HEK293 (cell line): ENCODE results near the gene TLE3.

Experiments
- GLIS1 ChIP-seq: fragments of 450-650 bp; formaldehyde crosslinking; IDR thresholded peaks from 2 replicates; pipeline ENCODE4 v1.5.1; 2016; ENCODE audit warnings: missing biosample characterization, missing genetic modification characterization
- OSR2 ChIP-seq: fragments of 450-650 bp; formaldehyde crosslinking; IDR thresholded peaks from 2 replicates; pipeline ENCODE4 v1.5.1; 2016; ENCODE audit warnings: missing biosample characterization, missing genetic modification characterization
- SETDB1 ChIP-seq: IDR thresholded peaks from one replicate; pipeline ENCODE4 v1.6.1; 2017; ENCODE audit warnings: mild to moderate bottlenecking, low read length, moderate library complexity, mixed read lengths; ENCODE audit not compliant: insufficient read length
- ZBTB20 ChIP-seq: fragments of 450-650 bp; formaldehyde crosslinking; IDR thresholded peaks from 2 replicates; pipeline ENCODE4 v1.5.1; 2016; ENCODE audit warnings: missing biosample characterization, missing genetic modification characterization
- ZBTB48 ChIP-seq: fragments of 450-650 bp; formaldehyde crosslinking; IDR thresholded peaks from 2 replicates; pipeline ENCODE4 v1.5.1; 2016; ENCODE audit warnings: missing biosample characterization, missing genetic modification characterization
- ZBTB7A ChIP-seq: fragments of 450-650 bp; formaldehyde crosslinking; IDR thresholded peaks from 2 replicates; pipeline ENCODE4 v1.5.1; 2016; ENCODE audit warnings: low read depth, missing biosample characterization, missing genetic modification characterization
- ZNF175 ChIP-seq: fragments of 450-650 bp; formaldehyde crosslinking; IDR thresholded peaks from 2 replicates; pipeline ENCODE4 v1.5.1; 2016; ENCODE audit warnings: missing biosample characterization, missing genetic modification characterization
- ZNF2 ChIP-seq: fragments of 450-650 bp; formaldehyde crosslinking; IDR thresholded peaks from 2 replicates; pipeline ENCODE4 v1.5.1; 2016; ENCODE audit warnings: missing biosample characterization, missing genetic modification characterization
- ZNF324 ChIP-seq: fragments of 450-650 bp; formaldehyde crosslinking; IDR thresholded peaks from 2 replicates; pipeline ENCODE4 v1.5.1; 2016; ENCODE audit warnings: missing biosample characterization, missing genetic modification characterization
- ZNF473 ChIP-seq: fragments of 450-650 bp; formaldehyde crosslinking; IDR thresholded peaks from 2 replicates; pipeline ENCODE4 v1.5.1; 2017; ENCODE audit warnings: missing biosample characterization, missing genetic modification characterization
- ZNF548 ChIP-seq: fragments of 450-650 bp; formaldehyde crosslinking; IDR thresholded peaks from 2 replicates; pipeline ENCODE4 v1.5.1; 2016; ENCODE audit warnings: missing biosample characterization, missing genetic modification characterization
- ZNF558 ChIP-seq: fragments of 450-650 bp; formaldehyde crosslinking; IDR thresholded peaks from 2 replicates; pipeline ENCODE4 v1.5.1; 2016; ENCODE audit warnings: missing biosample characterization, missing genetic modification characterization
- ZNF624 ChIP-seq: fragments of 450-650 bp; formaldehyde crosslinking; IDR thresholded peaks from 2 replicates; pipeline ENCODE4 v1.5.1; 2017; ENCODE audit warnings: missing biosample characterization, missing genetic modification characterization
- ZNF701 ChIP-seq: fragments of 450-650 bp; formaldehyde crosslinking; IDR thresholded peaks from 2 replicates; pipeline ENCODE4 v1.5.1; 2016; ENCODE audit warnings: missing biosample characterization, missing genetic modification characterization
- ZNF76 ChIP-seq: fragments of 450-650 bp; formaldehyde crosslinking; IDR thresholded peaks from 2 replicates; pipeline ENCODE4; 2016; ENCODE audit warnings: low read depth, missing biosample characterization, missing genetic modification characterization, borderline replicate concordance
- ZNF777 ChIP-seq: fragments of 450-650 bp; formaldehyde crosslinking; IDR thresholded peaks from 2 replicates; pipeline ENCODE4 v1.5.1; 2017; ENCODE audit warnings: missing biosample characterization, missing genetic modification characterization, borderline replicate concordance
- ZNF830 ChIP-seq: fragments of 450-650 bp; IDR thresholded peaks from 2 replicates; pipeline ENCODE4 v1.5.0; 2018; ENCODE audit warnings: missing biosample characterization, missing genetic modification characterization, low read depth, mild to moderate bottlenecking, moderate library complexity
- TF ChIP-seq, protein P1 (sequence below): fragments of 450-650 bp; formaldehyde crosslinking; conservative IDR thresholded peaks from 2 replicates; pipeline ENCODE4 v1.5.1; 2016; ENCODE audit warnings: low read depth, missing biosample characterization, missing genetic modification characterization
- TF ChIP-seq, protein P2 (sequence below): fragments of 450-650 bp; formaldehyde crosslinking; IDR thresholded peaks from 2 replicates; pipeline ENCODE4 v1.5.1; 2016; ENCODE audit warnings: missing biosample characterization, missing genetic modification characterization
- TF ChIP-seq, protein P3 (sequence below): fragments of 450-650 bp; formaldehyde crosslinking; IDR thresholded peaks from 2 replicates; pipeline ENCODE4 v1.5.1; 2017; ENCODE audit warnings: missing biosample characterization, missing genetic modification characterization
- TF ChIP-seq, protein P4 (sequence below): fragments of 450-650 bp; formaldehyde crosslinking; IDR thresholded peaks from 2 replicates; pipeline ENCODE4 v1.5.1; 2016; ENCODE audit warnings: missing biosample characterization, missing genetic modification characterization
- TF ChIP-seq, protein P5 (sequence below): fragments of 450-650 bp; formaldehyde crosslinking; IDR thresholded peaks from 2 replicates; pipeline ENCODE4 v1.5.1; 2016; ENCODE audit warnings: missing biosample characterization, missing genetic modification characterization, low read depth
- TF ChIP-seq, protein P6 (sequence below): fragments of 450-650 bp; formaldehyde crosslinking; IDR thresholded peaks from 2 replicates; pipeline ENCODE4 v1.5.1; 2016; ENCODE audit warnings: missing biosample characterization, missing genetic modification characterization
- TF ChIP-seq, protein P7 (sequence below): fragments of 450-650 bp; formaldehyde crosslinking; IDR thresholded peaks from 2 replicates; pipeline ENCODE4 v1.5.1; 2016; ENCODE audit warnings: missing biosample characterization, missing genetic modification characterization
- TF ChIP-seq, protein P8 (sequence below): fragments of 450-650 bp; formaldehyde crosslinking; IDR thresholded peaks from 2 replicates; pipeline ENCODE4 v1.5.1; 2016; ENCODE audit warnings: missing biosample characterization, missing genetic modification characterization

TLE3 gene

DNA sequence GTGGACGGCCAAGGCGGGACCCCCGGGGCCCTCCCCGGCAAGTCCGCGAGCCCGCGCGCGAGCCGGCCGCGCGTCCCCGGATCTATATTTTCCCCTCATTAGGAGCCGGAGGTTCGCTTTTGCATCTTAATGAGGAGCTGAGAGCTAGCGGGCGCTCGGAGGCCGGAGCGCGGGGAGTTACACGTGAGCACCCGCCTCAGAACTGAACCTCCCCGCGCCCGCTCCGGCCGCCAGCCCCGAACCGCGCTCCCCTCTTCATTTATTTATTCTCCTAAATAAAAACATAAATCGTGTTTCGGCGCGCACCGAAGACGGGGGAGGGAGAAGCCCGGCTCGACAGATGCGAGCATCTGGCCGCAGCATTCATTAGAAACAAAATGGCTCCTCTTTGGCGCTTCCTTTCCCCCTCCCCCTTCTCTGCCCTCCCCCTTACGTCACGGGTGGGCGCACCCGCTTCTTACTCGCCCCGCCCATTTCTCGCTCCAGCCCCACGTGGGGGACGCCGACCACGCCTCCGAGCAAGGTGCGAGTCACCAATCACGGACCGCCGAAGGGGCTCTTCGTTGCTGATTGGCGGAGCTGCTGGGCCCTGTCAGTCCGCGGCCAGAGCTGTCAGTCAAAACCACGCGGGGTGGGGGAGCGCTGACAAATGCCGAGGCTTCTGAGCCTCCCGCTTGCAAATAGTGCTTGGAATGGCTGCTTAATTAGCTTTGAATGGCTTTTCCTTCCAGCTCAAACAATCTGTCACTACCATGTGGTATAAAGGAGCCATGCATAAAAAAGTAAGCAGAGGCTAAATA, 1.6 kb upstream of the TLE3 start (continued):
- TF ChIP-seq, protein P1, sequence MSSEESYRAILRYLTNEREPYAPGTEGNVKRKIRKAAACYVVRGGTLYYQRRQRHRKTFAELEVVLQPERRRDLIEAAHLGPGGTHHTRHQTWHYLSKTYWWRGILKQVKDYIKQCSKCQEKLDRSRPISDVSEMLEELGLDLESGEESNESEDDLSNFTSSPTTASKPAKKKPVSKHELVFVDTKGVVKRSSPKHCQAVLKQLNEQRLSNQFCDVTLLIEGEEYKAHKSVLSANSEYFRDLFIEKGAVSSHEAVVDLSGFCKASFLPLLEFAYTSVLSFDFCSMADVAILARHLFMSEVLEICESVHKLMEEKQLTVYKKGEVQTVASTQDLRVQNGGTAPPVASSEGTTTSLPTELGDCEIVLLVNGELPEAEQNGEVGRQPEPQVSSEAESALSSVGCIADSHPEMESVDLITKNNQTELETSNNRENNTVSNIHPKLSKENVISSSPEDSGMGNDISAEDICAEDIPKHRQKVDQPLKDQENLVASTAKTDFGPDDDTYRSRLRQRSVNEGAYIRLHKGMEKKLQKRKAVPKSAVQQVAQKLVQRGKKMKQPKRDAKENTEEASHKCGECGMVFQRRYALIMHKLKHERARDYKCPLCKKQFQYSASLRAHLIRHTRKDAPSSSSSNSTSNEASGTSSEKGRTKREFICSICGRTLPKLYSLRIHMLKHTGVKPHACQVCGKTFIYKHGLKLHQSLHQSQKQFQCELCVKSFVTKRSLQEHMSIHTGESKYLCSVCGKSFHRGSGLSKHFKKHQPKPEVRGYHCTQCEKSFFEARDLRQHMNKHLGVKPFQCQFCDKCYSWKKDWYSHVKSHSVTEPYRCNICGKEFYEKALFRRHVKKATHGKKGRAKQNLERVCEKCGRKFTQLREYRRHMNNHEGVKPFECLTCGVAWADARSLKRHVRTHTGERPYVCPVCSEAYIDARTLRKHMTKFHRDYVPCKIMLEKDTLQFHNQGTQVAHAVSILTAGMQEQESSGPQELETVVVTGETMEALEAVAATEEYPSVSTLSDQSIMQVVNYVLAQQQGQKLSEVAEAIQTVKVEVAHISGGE (tag by site-specific recombination), result peak; percentile 29; the same call in 1 of the 2 replicates
- TF ChIP-seq ZNF2 (tag by site-specific recombination) (0 out of 2 replicates have a peak, but pooled peaks have one; percentile 9), GLIS1 (tag by site-specific recombination) (peak; percentile 93), ZNF830 (tag by site-specific recombination) (no peak), OSR2 (tag by site-specific recombination) (peak; percentile 97), ZBTB7A (tag by site-specific recombination) (no peak), ZNF175 (tag by site-specific recombination) (no peak), ZNF701 (tag by site-specific recombination) (no peak), ZBTB20 (tag by site-specific recombination) (no peak), SETDB1 (no peak), ZNF76 (no peak), ZNF473 (tag by site-specific recombination) (no peak), ZNF777 (tag by site-specific recombination) (no peak), ZNF558 (tag by site-specific recombination) (no peak; the same call in 1 of the 2 replicates), ZNF624 (tag by site-specific recombination) (no peak), ZNF324 (peak; percentile 73), ZNF548 (tag by site-specific recombination) (no peak), ZBTB48 (no peak)
- TF ChIP-seq, protein P2, sequence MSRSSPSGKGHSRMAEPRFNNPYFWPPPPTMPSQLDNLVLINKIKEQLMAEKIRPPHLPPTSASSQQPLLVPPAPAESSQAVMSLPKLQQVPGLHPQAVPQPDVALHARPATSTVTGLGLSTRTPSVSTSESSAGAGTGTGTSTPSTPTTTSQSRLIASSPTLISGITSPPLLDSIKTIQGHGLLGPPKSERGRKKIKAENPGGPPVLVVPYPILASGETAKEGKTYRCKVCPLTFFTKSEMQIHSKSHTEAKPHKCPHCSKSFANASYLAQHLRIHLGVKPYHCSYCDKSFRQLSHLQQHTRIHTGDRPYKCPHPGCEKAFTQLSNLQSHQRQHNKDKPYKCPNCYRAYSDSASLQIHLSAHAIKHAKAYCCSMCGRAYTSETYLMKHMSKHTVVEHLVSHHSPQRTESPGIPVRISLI (tag by site-specific recombination), result no peak
- TF ChIP-seq, protein P3, sequence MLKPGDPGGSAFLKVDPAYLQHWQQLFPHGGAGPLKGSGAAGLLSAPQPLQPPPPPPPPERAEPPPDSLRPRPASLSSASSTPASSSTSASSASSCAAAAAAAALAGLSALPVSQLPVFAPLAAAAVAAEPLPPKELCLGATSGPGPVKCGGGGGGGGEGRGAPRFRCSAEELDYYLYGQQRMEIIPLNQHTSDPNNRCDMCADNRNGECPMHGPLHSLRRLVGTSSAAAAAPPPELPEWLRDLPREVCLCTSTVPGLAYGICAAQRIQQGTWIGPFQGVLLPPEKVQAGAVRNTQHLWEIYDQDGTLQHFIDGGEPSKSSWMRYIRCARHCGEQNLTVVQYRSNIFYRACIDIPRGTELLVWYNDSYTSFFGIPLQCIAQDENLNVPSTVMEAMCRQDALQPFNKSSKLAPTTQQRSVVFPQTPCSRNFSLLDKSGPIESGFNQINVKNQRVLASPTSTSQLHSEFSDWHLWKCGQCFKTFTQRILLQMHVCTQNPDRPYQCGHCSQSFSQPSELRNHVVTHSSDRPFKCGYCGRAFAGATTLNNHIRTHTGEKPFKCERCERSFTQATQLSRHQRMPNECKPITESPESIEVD (tag by site-specific recombination), result peak; percentile 95
- TF ChIP-seq, protein P4, sequence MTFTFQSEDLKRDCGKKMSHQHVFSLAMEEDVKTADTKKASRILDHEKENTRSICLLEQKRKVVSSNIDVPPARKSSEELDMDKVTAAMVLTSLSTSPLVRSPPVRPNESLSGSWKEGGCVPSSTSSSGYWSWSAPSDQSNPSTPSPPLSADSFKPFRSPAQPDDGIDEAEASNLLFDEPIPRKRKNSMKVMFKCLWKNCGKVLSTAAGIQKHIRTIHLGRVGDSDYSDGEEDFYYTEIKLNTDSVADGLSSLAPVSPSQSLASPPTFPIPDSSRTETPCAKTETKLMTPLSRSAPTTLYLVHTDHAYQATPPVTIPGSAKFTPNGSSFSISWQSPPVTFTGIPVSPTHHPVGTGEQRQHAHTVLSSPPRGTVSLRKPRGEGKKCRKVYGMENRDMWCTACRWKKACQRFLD (tag by site-specific recombination), result no peak
- TF ChIP-seq, protein P5, sequence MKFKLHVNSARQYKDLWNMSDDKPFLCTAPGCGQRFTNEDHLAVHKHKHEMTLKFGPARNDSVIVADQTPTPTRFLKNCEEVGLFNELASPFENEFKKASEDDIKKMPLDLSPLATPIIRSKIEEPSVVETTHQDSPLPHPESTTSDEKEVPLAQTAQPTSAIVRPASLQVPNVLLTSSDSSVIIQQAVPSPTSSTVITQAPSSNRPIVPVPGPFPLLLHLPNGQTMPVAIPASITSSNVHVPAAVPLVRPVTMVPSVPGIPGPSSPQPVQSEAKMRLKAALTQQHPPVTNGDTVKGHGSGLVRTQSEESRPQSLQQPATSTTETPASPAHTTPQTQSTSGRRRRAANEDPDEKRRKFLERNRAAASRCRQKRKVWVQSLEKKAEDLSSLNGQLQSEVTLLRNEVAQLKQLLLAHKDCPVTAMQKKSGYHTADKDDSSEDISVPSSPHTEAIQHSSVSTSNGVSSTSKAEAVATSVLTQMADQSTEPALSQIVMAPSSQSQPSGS (tag by site-specific recombination), result peak; percentile 88
- TF ChIP-seq, protein P6, sequence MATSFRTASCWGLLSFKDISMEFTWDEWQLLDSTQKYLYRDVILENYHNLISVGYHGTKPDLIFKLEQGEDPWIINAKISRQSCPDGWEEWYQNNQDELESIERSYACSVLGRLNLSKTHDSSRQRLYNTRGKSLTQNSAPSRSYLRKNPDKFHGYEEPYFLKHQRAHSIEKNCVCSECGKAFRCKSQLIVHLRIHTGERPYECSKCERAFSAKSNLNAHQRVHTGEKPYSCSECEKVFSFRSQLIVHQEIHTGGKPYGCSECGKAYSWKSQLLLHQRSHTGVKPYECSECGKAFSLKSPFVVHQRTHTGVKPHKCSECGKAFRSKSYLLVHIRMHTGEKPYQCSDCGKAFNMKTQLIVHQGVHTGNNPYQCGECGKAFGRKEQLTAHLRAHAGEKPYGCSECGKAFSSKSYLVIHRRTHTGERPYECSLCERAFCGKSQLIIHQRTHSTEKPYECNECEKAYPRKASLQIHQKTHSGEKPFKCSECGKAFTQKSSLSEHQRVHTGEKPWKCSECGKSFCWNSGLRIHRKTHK (tag by site-specific recombination), result no peak
- TF ChIP-seq, protein P7, sequence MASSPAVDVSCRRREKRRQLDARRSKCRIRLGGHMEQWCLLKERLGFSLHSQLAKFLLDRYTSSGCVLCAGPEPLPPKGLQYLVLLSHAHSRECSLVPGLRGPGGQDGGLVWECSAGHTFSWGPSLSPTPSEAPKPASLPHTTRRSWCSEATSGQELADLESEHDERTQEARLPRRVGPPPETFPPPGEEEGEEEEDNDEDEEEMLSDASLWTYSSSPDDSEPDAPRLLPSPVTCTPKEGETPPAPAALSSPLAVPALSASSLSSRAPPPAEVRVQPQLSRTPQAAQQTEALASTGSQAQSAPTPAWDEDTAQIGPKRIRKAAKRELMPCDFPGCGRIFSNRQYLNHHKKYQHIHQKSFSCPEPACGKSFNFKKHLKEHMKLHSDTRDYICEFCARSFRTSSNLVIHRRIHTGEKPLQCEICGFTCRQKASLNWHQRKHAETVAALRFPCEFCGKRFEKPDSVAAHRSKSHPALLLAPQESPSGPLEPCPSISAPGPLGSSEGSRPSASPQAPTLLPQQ, result 0 out of 2 replicates have a peak, but pooled peaks have one; percentile 15
- TF ChIP-seq, protein P8, sequence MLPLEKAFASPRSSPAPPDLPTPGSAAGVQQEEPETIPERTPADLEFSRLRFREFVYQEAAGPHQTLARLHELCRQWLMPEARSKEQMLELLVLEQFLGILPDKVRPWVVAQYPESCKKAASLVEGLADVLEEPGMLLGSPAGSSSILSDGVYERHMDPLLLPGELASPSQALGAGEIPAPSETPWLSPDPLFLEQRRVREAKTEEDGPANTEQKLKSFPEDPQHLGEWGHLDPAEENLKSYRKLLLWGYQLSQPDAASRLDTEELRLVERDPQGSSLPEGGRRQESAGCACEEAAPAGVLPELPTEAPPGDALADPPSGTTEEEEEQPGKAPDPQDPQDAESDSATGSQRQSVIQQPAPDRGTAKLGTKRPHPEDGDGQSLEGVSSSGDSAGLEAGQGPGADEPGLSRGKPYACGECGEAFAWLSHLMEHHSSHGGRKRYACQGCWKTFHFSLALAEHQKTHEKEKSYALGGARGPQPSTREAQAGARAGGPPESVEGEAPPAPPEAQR (tag by site-specific recombination), result no peak
